Measurements from ENCODE around the gene TAB2. TPM values are rescaled to one million over a fixed set of nuclear protein-coding genes. Genes with fewer than 3 reads are reported as not detected.

The TAB2 gene
- total and polyA plus RNA-seq, 9 of the 15 experiments (the other 6 are each of a cell fraction or from before 2014, with no cell fraction given): 9.1 to 38.3 (median 18.6) TPM

DNA sequence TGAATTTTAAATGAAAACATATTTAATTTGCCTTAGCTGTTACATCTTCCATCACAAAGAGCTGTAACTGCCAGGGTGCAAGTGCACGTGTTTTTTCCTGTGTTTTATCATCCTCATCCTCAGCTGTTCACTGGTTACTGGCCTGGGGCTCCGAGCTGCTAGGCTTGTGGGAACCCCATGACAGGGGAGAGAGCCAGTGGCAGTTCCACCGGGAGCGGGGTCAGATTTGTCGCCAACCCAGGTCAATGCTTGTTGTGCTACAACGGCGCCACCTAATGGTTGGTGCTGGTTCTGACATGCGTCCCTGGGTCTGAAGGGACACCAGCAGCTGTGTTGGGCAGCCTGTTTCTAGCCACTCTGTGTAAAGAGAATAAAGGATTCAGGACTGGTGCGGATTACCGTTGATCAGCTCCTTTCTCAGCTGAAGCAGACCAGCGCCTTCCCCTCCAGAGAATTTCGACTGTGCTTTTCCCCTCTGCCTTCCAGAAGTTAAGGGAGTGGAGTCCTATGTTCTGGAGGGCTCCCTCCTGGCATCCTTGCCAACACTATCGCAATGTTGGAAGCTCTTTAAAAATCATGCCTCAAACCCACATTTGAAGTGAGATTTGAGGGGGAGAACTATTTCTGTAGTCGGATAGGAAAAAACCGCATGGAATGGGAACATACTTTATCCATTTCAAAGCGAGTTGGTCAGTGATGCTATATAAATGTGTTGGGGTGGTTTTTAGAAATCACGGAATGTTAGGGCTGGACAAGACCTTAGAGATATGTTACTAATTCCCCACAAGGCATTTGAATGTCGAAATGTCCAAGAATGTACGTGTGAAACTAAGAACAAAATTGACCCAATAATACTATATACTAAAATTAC lies 114.6 kb downstream of the TAB2 start (continued):
- TF ChIP-seq, protein P1, sequence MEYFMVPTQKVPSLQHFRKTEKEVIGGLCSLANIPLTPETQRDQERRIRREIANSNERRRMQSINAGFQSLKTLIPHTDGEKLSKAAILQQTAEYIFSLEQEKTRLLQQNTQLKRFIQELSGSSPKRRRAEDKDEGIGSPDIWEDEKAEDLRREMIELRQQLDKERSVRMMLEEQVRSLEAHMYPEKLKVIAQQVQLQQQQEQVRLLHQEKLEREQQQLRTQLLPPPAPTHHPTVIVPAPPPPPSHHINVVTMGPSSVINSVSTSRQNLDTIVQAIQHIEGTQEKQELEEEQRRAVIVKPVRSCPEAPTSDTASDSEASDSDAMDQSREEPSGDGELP (CRISPR knock-in tag; IDR thresholded peaks at IDR 0.05; ENCODE audit: borderline replicate concordance): peak; percentile 80
- TF ChIP-seq LCOR (CRISPR knock-in tag; IDR thresholded peaks at IDR 0.05) (peak; percentile 74; the same call in 1 of the 2 replicates), MAFK (IDR thresholded peaks at IDR 0.05; ENCODE audit: low read length) (peak; percentile 41; the same call in 1 of the 2 replicates), RCOR1 (IDR thresholded peaks at IDR 0.05; ENCODE audit: borderline replicate concordance in 1 of 2, low read depth in 2 of 2, low read length in 2 of 2) (peak; percentile 68 to 76), NRF1 (conservative IDR thresholded peaks at IDR 0.05 in 1 of 2, IDR thresholded peaks at IDR 0.05 in 1 of 2) (peak in 1 of 2 experiments; percentile 32; a peak in 1 of 4 replicates), ZC3H11A (IDR thresholded peaks at IDR 0.05; ENCODE audit: low read depth, low read length) (0 out of 2 replicates have a peak, but pooled peaks have one; percentile 41), CTBP1 (IDR thresholded peaks at IDR 0.05; ENCODE audit: borderline replicate concordance) (peak; percentile 53; the same call in 1 of the 2 replicates), EZH2 (IDR thresholded peaks at IDR 0.05; ENCODE audit: borderline replicate concordance, low read depth, low read length) (0 out of 2 replicates have a peak, but pooled peaks have one; percentile 31), FOXK1 (CRISPR knock-in tag; IDR thresholded peaks at IDR 0.05; ENCODE audit: borderline replicate concordance) (0 out of 2 replicates have a peak, but pooled peaks have one; percentile 12), EP300 (IDR thresholded peaks at IDR 0.05; ENCODE audit: low read length) (0 out of 2 replicates have a peak, but pooled peaks have one; percentile 13)
- TF ChIP-seq, protein P2, sequence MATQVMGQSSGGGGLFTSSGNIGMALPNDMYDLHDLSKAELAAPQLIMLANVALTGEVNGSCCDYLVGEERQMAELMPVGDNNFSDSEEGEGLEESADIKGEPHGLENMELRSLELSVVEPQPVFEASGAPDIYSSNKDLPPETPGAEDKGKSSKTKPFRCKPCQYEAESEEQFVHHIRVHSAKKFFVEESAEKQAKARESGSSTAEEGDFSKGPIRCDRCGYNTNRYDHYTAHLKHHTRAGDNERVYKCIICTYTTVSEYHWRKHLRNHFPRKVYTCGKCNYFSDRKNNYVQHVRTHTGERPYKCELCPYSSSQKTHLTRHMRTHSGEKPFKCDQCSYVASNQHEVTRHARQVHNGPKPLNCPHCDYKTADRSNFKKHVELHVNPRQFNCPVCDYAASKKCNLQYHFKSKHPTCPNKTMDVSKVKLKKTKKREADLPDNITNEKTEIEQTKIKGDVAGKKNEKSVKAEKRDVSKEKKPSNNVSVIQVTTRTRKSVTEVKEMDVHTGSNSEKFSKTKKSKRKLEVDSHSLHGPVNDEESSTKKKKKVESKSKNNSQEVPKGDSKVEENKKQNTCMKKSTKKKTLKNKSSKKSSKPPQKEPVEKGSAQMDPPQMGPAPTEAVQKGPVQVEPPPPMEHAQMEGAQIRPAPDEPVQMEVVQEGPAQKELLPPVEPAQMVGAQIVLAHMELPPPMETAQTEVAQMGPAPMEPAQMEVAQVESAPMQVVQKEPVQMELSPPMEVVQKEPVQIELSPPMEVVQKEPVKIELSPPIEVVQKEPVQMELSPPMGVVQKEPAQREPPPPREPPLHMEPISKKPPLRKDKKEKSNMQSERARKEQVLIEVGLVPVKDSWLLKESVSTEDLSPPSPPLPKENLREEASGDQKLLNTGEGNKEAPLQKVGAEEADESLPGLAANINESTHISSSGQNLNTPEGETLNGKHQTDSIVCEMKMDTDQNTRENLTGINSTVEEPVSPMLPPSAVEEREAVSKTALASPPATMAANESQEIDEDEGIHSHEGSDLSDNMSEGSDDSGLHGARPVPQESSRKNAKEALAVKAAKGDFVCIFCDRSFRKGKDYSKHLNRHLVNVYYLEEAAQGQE (IDR thresholded peaks at IDR 0.05; ENCODE audit: borderline replicate concordance): peak; percentile 95
- TF ChIP-seq, protein P2 (CRISPR knock-in tag; IDR thresholded peaks at IDR 0.05; ENCODE audit: low read depth): no peak
- TF ChIP-seq, protein P3, sequence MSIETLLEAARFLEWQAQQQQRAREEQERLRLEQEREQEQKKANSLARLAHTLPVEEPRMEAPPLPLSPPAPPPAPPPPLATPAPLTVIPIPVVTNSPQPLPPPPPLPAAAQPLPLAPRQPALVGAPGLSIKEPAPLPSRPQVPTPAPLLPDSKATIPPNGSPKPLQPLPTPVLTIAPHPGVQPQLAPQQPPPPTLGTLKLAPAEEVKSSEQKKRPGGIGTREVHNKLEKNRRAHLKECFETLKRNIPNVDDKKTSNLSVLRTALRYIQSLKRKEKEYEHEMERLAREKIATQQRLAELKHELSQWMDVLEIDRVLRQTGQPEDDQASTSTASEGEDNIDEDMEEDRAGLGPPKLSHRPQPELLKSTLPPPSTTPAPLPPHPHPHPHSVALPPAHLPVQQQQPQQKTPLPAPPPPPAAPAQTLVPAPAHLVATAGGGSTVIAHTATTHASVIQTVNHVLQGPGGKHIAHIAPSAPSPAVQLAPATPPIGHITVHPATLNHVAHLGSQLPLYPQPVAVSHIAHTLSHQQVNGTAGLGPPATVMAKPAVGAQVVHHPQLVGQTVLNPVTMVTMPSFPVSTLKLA (conservative IDR thresholded peaks at IDR 0.05): 0 out of 4 replicates have a peak, but pooled peaks of 1 of the 2 experiments have one; percentile 43
- TF ChIP-seq, protein P4, sequence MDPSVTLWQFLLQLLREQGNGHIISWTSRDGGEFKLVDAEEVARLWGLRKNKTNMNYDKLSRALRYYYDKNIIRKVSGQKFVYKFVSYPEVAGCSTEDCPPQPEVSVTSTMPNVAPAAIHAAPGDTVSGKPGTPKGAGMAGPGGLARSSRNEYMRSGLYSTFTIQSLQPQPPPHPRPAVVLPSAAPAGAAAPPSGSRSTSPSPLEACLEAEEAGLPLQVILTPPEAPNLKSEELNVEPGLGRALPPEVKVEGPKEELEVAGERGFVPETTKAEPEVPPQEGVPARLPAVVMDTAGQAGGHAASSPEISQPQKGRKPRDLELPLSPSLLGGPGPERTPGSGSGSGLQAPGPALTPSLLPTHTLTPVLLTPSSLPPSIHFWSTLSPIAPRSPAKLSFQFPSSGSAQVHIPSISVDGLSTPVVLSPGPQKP (CRISPR knock-in tag; IDR thresholded peaks at IDR 0.05): no peak
